Measurements from ENCODE around the gene SNPH.

Gene SNPH

GRCh38 chr20:1325173-1326030 lies 59.3 kb downstream of the SNPH start:
- peak; percentile 99 for DNase-seq

DNA sequence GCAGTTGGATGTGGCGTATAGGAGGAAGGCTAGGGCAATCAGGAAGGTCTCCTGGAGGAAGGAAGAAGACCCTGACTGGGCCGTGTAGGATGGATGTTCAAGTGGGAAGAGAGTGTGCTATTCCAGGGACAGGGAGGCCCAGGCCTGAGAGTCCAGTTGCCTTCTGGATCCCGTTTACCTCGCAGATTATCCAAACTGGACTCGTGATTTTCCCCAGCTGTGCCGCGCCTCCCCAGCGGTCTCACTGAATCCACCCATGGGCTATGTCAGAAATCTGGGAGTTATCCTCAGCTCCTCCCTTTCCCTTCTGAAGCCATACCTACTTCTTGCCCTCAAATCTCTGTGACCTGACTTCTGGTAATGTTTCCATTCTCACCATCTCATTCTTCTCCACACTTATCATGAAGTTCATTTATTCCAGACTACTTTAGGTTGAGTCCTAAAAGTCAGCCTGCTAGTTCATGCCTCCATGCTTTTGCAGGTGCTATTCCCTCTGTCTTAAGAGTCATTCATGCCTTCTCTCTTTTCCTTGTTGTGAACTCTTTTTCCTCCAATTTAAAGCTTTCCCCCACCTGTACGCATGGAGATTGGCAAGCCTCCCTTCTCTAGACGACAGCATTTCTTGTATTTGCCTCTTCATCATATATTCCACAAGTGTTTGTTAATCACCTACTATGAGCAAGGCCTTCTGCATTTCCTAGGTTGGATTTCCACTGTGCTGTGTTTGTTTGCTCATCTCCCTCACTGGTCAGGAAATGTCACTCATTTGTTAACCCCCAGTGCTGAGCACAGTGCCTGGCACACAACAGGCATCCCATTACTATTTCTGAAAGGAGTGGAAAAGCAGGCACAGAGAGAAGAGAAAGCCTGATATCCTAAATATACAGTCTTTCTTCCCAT lies 60.2 kb downstream of the SNPH start:
- DNase-seq, result no peak

GRCh38 chr20:1327241-1327653 lies 61.2 kb downstream of the SNPH start:
- no peak for DNase-seq

DNA sequence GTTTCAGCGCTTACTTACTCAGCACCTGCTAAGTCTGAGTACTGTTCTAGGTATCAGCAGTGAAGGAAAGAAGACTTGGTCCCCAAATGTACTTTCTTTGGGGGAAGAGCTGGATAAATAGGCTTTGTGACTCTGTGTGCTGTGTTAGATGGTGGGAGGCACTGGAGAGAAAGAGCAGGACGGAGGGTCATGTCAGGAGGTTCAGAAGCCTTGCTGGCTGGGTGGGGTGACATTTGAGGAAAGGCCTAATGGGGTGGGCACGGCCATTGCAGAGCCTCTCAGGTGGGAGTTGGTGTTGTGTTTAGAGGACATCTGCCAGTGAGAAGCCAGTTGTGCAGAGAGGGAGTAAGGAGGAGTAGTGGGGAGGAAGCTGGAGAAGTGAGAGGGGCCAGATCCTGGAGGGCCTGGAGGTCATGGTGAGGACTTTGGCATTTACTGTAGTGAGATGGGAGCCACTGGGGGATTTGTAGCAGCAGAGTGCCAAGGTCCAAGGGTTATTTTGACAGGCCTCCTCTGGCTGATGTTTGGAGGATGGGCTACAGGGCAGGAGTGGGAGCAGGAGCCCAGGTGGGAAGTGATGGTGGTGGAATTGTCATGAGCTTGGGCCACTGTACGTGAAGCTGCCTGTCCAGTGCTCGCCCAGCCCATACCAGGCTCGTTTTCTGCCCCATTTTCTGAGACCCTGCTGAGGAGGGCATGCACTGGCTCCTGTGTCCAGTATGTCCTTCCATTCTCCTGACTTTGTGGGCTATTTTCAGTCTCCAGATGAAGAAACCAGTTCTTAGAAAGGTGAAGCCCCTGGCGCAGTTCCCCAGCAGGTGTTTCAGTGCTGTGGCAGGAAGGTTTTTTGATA lies 62.0 kb downstream of the SNPH start:
- no peak for DNase-seq

DNA sequence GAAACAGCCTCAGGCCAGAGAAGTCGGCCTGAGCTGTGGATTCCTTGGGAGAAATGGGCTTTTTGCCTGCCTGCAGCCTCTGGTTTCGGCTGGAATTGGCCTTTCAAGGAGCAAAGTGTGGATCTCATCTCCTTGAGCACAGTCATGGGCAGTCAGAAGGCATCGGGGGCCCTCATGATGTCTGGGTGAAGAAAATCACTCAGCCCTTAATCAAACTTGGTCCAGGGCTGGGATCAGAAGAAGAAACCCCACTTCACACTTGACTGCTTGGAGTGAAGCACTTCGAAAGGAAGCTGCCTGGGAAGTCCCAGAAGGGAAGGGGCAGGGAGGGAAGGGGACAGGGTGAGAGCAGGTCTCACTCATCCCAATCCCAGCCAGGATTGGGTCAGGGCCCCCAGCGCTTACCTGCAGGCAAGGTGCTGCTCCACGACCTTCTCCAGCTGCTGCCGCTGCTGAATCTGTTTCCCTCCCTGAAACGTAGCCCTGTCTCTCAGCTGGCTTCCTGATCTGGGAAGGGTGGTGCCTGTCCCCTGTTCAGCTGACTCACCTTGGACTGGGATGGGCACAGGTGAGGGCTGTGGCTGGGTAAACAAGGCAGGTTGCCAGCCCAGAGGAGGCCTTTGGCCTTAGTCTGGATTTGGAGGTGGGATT lies 62.7 kb downstream of the SNPH start, which contains the start of gene SDCBP2:
Gene SDCBP2 (minus strand): TSS at position 460 of the 651 bp plus-strand sequence. CDS start 8,723 bp downstream, outside the sequence.
- DNase-seq, result no peak

- DNase-seq, result no peak
Measured at GRCh38 chr20:1330075-1330830, 64.2 kb downstream of the SNPH start.

DNA sequence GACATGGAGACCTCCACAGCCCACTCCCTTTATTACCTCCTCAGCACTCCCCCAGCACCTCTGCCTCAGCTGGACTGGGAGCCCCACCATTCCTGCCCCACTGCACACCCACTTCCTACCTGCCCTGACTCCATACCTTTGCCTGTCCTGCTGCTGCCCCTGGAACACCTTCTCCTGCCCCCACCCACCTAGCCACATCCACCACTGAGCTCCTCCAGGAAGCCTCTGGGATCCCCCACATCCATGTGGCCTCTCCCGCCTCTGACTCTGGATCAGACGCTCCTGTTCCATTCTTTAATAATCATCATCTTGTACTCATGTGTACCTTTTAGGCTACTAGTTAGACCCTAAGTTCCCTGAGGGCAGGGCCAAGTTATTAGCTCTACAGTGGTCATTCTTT lies 65.0 kb downstream of the SNPH start:
- no peak for DNase-seq

GRCh38 chr20:1331801-1332453 lies 65.8 kb downstream of the SNPH start:
- no peak for DNase-seq

DNA sequence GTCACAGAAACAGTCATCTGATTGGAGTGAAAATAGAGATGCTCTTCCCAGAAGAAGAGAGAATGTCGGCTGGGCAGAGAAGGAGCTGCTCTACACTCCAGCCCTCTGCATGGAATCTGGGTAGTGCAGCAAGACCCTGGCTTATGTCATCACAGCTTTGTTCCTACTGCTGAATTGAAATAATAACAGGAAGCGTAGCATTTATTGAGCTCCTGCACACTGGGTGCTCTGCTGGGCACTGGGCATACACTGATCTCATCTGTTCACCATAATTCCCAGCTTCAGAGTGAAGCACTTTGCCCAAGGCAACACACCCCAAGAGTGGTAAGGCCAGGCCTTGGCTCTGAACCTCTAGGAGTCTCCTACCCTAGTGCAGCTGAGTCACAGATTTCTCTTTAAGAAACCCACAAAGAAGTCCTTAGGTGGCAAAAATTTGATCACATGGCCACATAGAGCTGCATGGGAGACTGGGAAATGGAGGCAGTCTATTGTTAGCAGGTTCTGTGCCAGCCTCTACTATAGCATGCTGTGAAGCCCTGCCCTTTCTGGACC lies 66.7 kb downstream of the SNPH start:
- no peak for DNase-seq

GRCh38 chr20:1333462-1334369 lies 67.6 kb downstream of the SNPH start:
- no peak for DNase-seq

DNA sequence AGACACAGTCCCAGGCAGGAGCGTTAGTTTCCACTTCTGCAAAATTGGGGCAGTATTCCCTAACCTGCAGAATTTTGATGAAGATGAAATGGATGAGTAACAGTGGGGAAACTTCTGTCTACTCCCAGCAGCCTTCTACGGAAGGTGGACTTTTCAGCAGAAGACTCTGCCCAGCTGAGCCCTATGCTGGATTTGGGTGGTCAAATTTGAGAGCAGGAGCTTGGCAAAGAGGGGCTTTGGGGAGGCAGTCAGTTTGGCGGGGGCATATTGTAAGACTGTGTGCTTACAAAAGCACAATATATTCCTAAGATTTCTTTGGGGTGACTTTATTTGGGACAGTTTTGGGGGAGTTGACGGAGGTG lies 68.3 kb downstream of the SNPH start:
- no peak for DNase-seq

GRCh38 chr20:1334761-1335160 lies 68.7 kb downstream of the SNPH start:
- peak; percentile 34 for DNase-seq

DNA sequence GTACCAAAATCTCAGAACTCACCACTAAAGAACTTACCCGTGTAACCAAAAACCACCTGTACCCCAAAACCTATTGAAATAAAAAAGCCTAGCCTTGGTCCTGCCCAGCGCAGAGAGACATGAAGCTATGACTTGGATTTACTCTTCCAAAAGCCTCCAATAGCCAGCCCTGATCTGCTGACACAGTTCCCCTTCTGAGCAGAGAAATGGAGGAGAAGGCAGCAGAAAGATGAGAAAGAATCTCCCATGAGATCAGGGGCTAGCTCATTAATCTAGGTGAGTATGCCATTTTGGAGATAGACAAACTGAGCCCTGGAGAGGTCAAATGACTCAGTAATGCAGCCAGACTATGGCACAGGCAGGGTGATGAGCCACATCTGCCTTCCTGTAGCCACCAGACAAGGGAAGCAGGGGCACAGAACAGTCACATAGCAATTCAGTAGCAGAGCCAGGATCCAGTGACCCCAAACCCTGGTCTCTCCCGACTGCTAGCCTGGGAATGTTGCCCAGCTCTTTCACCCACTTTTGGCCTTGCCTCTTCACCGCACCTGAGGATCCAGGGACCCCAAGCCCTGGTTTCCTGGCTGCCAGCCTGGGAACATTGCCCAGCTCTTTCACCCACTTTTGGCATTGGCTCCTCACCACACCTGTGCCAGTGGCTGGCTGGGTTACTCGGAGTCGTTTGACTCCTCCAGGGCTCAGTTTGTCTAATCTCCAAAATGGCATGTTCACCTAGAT lies 70.0 kb downstream of the SNPH start:
- DNase-seq, result no peak

GRCh38 chr20:1336699-1337367 lies 70.7 kb downstream of the SNPH start:
- peak; percentile 35 for DNase-seq

- no peak for DNase-seq
Measured at GRCh38 chr20:1337441-1337840, 71.3 kb downstream of the SNPH start.

DNA sequence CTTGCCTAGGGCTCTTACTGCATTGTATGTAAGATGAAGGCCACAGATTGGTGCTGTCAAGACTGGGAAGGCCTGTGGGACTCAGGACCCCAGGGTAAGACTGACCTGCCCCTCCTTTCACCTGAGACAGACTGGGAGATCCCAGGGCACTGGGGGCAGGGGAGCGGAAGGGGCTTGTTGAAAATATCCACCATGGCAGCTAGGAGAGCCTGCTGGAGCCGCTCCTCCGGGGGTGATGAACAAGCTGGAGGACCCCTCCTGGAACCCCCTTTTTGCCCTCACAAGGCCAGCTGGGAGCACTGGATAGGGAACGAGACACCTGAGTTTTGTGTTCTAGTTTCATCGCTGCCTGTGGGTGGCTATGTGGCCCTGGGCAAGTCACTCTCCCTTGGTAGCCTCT lies 72.0 kb downstream of the SNPH start:
- no peak for DNase-seq

- no peak for DNase-seq
Measured at GRCh38 chr20:1338801-1339200, 72.7 kb downstream of the SNPH start.

- DNase-seq, result no peak
Measured at GRCh38 chr20:1341561-1342265, 75.6 kb downstream of the SNPH start.

All from hematopoietic multipotent progenitor cell treated with erythropoietin and hydrocortisone succinate and interleukin-3 and kit ligand, for 4 days (in vitro differentiated cells).